ENCODE measurements around the gene THBD. TPM values are rescaled to one million over a fixed set of nuclear protein-coding genes. Genes with fewer than 3 reads are reported as not detected.

THBD gene
- total and polyA plus RNA-seq, 2 experiments from 2014 or later: 5.9 to 15.6 TPM

- Histone ChIP-seq H4K20me1 (ENCODE audit: insufficient read depth) (no peaks in the 10 kb centered on the region), H3K4me3 (no peak overlapping the region), H3K4me2 (ENCODE audit: unreplicated experiment) (no peak overlapping the region), H3F3A (ENCODE audit: insufficient read depth) (no peaks in the 10 kb centered on the region), H3K27me3 (replicated peaks; ENCODE audit: insufficient read depth) (peaks cover 10% of the 10 kb centered on the region; the same call in 1 of the 2 replicates), H3K36me3 (ENCODE audit: low read depth) (no peaks in the 10 kb centered on the region), H3K9me3 (ENCODE audit: low read depth) (no peaks in the 10 kb centered on the region), H3K9ac (no peak overlapping the region), H2AFZ (no peak overlapping the region), H3K27ac (no peak overlapping the region), H3K4me1 (ENCODE audit: insufficient read depth) (peaks cover 6% of the 10 kb centered on the region), H3K79me2 (ENCODE audit: insufficient read depth) (no peaks in the 10 kb centered on the region), H3K9me2 (ENCODE audit: insufficient read depth) (no peaks in the 10 kb centered on the region)
- TF ChIP-seq EZH2phosphoT487 (IDR thresholded peaks at IDR 0.05; ENCODE audit: insufficient read depth, low read depth): no peak
- no peak for TF ChIP-seq EZH2 (IDR thresholded peaks at IDR 0.05; ENCODE audit: insufficient read depth, poor library complexity, severe bottlenecking)
- in situ Hi-C loops (cut with MboI): no loop called here
- no peak for DNase-seq
Observed at GRCh38 chr20:23005776-23006175, 43.7 kb downstream of the THBD start.

- Histone ChIP-seq H3K27ac (no peak overlapping the region), H3F3A (ENCODE audit: insufficient read depth) (no peaks in the 10 kb centered on the region), H3K9me2 (ENCODE audit: insufficient read depth) (no peaks in the 10 kb centered on the region), H3K4me3 (no peak overlapping the region), H3K4me2 (ENCODE audit: unreplicated experiment) (no peak overlapping the region), H2AFZ (no peak overlapping the region), H3K4me1 (ENCODE audit: insufficient read depth) (peaks cover 6% of the 10 kb centered on the region; the same call in 1 of the 2 replicates), H4K20me1 (ENCODE audit: insufficient read depth) (no peaks in the 10 kb centered on the region), H3K27me3 (replicated peaks; ENCODE audit: insufficient read depth) (peaks cover 10% of the 10 kb centered on the region; the same call in 1 of the 2 replicates), H3K9ac (no peak overlapping the region), H3K9me3 (ENCODE audit: low read depth) (no peaks in the 10 kb centered on the region), H3K79me2 (ENCODE audit: insufficient read depth) (no peaks in the 10 kb centered on the region), H3K36me3 (ENCODE audit: low read depth) (no peaks in the 10 kb centered on the region)
- no peak for TF ChIP-seq EZH2 (IDR thresholded peaks at IDR 0.05; ENCODE audit: insufficient read depth, poor library complexity, severe bottlenecking)
- no peak for TF ChIP-seq EZH2phosphoT487 (IDR thresholded peaks at IDR 0.05; ENCODE audit: insufficient read depth, low read depth)
- in situ Hi-C loops (cut with MboI): no loop called here
- DNase-seq: no peak
- 3 to 8% methylated on average over 2 of the region's 2 CpGs for WGBS, 2 experiments (ENCODE audit: low coverage in 1 of 2, low lambda C conversion rate in 2 of 2, missing lambda C conversion rate in 2 of 2)
Observed at GRCh38 chr20:23003881-23004460, 45.5 kb downstream of the THBD start.

GRCh38 chr20:23003077-23003635, 46.3 kb downstream of the THBD start:
- no peaks in the 10 kb centered on the region for H3K9me2 ChIP-seq (ENCODE audit: insufficient read depth)
- no peaks in the 10 kb centered on the region for H3F3A ChIP-seq (ENCODE audit: insufficient read depth)
- no peak overlapping the region for H3K4me3 ChIP-seq
- H3K79me2 ChIP-seq (ENCODE audit: insufficient read depth): no peaks in the 10 kb centered on the region
- peaks cover 10% of the 10 kb centered on the region; the same call in 1 of the 2 replicates for H3K27me3 ChIP-seq (replicated peaks; ENCODE audit: insufficient read depth)
- WGBS, 2 experiments (ENCODE audit: low coverage in 1 of 2, low lambda C conversion rate in 2 of 2, missing lambda C conversion rate in 2 of 2): 87 to 92% methylated on average over 1 of the region's 1 CpG
- H3K4me2 ChIP-seq (ENCODE audit: unreplicated experiment): no peak overlapping the region
- H3K36me3 ChIP-seq (ENCODE audit: low read depth): no peaks in the 10 kb centered on the region
- H3K9ac ChIP-seq: no peak overlapping the region
- TF ChIP-seq EZH2phosphoT487 (IDR thresholded peaks at IDR 0.05; ENCODE audit: insufficient read depth, low read depth): no peak
- TF ChIP-seq EZH2 (IDR thresholded peaks at IDR 0.05; ENCODE audit: insufficient read depth, poor library complexity, severe bottlenecking): no peak
- in situ Hi-C loops (cut with MboI): no loop called here
- no peaks in the 10 kb centered on the region for H4K20me1 ChIP-seq (ENCODE audit: insufficient read depth)
- H3K9me3 ChIP-seq (ENCODE audit: low read depth): no peaks in the 10 kb centered on the region
- DNase-seq: no peak
- 0 out of 2 replicates have a peak, but pooled peaks cover 1% of the 10 kb centered on the region for H3K4me1 ChIP-seq (ENCODE audit: insufficient read depth)
- H3K27ac ChIP-seq: no peak overlapping the region
- no peak overlapping the region for H2AFZ ChIP-seq

- no peaks in the 10 kb centered on the region for H3K9me3 ChIP-seq (ENCODE audit: low read depth)
- WGBS, 2 experiments (ENCODE audit: low coverage in 1 of 2, low lambda C conversion rate in 2 of 2, missing lambda C conversion rate in 2 of 2): 76 to 83% methylated on average over 6 of the region's 6 CpGs
- TF ChIP-seq EZH2phosphoT487 (IDR thresholded peaks at IDR 0.05; ENCODE audit: insufficient read depth, low read depth) (no peak), EZH2 (IDR thresholded peaks at IDR 0.05; ENCODE audit: insufficient read depth, poor library complexity, severe bottlenecking) (no peak)
- no peak overlapping the region for H3K4me2 ChIP-seq (ENCODE audit: unreplicated experiment)
- no peak overlapping the region for H2AFZ ChIP-seq
- DNase-seq: no peak
- H3K9ac ChIP-seq: no peak overlapping the region
- H3K9me2 ChIP-seq (ENCODE audit: insufficient read depth): no peaks in the 10 kb centered on the region
- in situ Hi-C loops (cut with MboI): no loop called here
- H3K4me1 ChIP-seq (ENCODE audit: insufficient read depth): no peaks in the 10 kb centered on the region
- H3K27me3 ChIP-seq (replicated peaks; ENCODE audit: insufficient read depth): peaks cover 10% of the 10 kb centered on the region; the same call in 1 of the 2 replicates
- H4K20me1 ChIP-seq (ENCODE audit: insufficient read depth): no peaks in the 10 kb centered on the region
- H3K27ac ChIP-seq: no peak overlapping the region
- H3F3A ChIP-seq (ENCODE audit: insufficient read depth): no peaks in the 10 kb centered on the region
- H3K4me3 ChIP-seq: no peak overlapping the region
- H3K36me3 ChIP-seq (ENCODE audit: low read depth): no peaks in the 10 kb centered on the region
- H3K79me2 ChIP-seq (ENCODE audit: insufficient read depth): no peaks in the 10 kb centered on the region
Observed at GRCh38 chr20:23002276-23002675, 47.2 kb downstream of the THBD start.

Data from GM23248 (cell line).